GM12875 (cell line): ENCODE measurements around the gene DYTN.

Source experiments
- H3K4me3 ChIP-seq: one replicate; pipeline ENCODE4 v1.5.1; 2011; ENCODE audit warnings: low read depth, low read length, control low read depth
- TF ChIP-seq, protein P1 (sequence below): IDR thresholded peaks from 2 replicates; pipeline ENCODE4 v1.5.1; 2011; ENCODE audit warnings: low read depth, mild to moderate bottlenecking, control low read depth, inconsistent platforms, low read length, moderate library complexity, borderline replicate concordance; ENCODE audit not compliant: insufficient read depth

Gene DYTN

DNA sequence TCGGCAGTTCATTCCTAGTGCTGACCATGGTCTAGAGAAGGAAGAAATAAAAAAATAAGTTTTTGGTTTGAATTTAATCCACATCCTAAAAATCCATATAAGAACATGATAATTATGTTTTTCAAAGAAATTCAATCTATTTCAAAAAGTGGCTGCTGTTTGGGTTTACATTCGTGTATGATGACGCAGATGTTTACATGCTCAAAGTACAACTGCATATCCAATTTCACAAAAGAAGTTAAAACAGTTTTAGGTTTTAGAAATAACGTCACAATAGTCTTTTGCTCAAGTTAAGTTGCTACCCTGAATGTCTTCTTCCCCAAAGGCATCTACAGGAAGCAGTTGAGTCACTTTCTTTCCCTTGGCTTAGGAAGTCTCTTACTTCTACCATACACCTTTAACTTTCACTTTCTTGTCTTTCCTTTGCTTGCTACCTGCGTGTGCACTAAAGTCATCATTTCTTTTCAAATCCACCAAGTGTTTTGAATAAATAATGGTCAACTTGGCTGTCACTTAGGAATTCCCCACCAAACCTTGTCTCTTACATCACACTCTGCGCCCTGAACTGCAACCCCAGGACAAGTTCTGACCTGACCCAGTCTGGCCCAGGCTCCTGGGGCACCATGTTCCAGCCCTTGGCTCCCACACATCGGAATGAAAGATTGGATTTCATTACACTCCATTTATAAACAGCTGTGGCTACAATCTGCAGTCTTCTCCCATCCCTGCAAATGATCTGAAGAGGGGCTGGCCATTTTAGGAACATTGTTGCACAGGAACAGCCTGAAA, 47.5 kb downstream of the DYTN start:
- H3K4me3 ChIP-seq: no peak overlapping the region
- TF ChIP-seq, protein P1, sequence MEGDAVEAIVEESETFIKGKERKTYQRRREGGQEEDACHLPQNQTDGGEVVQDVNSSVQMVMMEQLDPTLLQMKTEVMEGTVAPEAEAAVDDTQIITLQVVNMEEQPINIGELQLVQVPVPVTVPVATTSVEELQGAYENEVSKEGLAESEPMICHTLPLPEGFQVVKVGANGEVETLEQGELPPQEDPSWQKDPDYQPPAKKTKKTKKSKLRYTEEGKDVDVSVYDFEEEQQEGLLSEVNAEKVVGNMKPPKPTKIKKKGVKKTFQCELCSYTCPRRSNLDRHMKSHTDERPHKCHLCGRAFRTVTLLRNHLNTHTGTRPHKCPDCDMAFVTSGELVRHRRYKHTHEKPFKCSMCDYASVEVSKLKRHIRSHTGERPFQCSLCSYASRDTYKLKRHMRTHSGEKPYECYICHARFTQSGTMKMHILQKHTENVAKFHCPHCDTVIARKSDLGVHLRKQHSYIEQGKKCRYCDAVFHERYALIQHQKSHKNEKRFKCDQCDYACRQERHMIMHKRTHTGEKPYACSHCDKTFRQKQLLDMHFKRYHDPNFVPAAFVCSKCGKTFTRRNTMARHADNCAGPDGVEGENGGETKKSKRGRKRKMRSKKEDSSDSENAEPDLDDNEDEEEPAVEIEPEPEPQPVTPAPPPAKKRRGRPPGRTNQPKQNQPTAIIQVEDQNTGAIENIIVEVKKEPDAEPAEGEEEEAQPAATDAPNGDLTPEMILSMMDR: no peak

DNA sequence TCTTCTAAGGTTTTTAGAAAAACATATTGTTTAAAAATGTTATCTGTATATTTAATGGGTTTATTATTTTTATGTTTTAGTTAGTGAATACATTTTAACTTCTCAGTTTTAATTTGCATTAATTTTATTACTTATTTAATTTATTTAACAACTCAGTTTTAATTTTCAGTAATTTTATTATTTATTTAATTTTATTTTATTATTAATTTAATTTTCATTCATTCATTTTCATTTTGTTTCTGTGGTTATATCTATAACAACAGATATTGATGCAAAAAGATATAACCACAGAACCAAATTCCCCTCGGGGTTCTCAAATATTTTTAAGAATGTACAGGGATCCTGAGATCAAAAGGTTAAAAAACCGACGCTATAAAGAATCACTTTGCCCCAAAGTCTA, 52.9 kb downstream of the DYTN start:
- no peak overlapping the region for H3K4me3 ChIP-seq
- TF ChIP-seq, protein P1: no peak

DNA sequence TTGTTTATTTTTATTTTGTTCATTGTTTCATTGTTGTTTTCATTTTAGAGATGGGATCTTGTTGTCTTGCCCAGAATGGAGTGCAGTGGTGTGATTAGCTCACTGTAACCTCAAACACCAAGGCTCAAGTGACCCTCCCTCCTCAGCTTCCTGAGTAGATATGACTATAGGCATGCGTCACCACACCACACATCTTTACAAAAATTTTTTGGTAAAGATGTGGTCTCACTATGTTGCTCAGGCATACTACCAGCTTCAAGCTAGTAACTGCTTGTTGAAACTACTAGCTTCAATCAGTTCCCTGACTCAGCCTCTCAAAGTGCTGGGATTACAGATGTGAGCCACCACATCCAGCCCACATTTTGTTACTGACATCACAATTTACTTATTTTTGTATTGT, 61.1 kb downstream of the DYTN start:
- H3K4me3 ChIP-seq: no peak overlapping the region
- TF ChIP-seq, protein P1: no peak

DNA sequence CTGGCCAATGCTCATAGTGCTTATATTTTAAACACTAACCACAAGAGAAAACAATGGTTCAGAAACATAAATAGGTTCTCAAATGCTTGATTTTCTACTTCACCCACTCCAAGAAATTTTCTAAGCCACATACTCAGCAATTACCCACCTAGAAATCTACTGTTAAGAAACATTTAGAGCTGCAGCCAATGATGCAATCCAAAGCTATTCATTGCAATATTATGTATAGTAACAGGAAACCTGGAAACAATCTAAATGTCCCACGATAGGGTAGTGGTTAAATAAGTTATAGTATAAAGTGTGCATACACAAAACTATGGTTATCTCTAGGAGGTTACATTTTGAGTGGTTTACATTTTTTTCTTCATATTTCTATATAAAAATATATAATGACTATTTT, 70.2 kb downstream of the DYTN start:
- TF ChIP-seq, protein P1: no peak
- H3K4me3 ChIP-seq: no peak overlapping the region

DNA sequence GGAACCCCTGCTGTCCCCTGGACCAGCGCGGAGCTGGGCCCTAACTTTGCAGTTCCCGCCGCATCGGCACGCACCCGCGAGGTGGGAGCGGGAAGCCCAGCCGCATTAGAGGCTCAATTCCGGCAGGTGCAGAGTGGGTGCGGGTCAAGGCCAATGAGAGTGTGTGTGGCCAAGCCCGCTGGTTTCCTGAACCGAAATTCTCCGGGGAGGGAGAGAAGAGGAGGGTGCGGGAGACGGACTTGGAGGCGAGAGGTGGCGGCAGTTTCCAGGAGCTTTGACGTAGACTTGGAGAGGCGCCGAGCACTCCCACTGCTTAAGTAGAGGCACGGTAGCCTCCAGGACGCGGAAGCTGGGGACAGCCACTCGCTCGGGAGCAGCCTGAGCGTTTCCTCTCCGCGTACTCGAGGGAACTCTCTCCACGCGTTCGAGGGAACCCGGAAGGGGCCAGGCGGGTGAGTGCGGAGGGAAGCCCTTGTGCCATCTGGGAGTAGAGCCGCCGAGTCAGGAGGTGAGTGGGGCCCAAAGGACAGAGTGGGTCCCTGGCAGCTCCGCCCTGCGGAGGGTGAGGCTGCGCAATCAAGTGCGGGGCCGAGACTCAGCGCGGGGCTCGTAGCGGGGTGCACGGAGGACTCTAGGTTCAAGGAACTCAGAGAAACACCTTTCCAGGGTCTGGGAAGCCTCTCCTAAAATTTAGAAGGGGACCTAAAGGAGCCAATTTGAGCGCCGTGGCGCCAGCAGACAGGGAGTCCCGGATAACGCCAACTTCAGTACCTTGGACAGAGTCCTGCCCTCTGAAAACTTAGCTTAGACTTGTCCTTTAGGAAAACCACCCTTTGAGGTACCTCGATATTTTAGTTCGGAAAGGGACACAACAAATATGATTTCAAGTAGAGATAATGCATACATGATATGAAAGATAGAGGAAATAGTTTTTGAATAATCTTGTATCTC, 75.8 kb downstream of the DYTN start, which contains the start of gene FAM237A:
FAM237A (plus strand) TSS at position 413 of the 951 bp plus-strand sequence. CDS start 1,750 bp downstream, outside the sequence.
- H3K4me3 ChIP-seq: no peak within 1 kb of the TSS
- TF ChIP-seq, protein P1: no peak

DNA sequence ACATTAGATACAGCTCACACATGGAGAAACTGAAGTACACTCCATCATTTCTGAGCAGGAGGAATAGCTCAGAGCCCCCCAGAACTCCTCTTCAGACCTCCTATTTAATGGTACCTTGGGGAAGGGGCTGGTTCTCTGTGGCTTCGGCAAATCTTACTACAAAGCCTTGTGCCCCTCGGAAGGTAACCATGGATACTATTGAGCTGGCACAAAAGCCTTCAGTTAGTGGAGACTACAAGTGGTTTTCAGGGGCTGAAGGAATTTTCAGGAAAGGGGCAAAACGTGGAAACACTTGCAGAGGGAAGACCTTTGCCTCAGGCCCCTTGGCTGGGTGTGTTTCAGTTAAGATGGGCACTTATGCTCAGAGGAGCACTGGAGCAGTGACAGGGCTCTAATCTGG, 77.0 kb downstream of the DYTN start:
- TF ChIP-seq, protein P1: no peak
- H3K4me3 ChIP-seq: no peak overlapping the region
